Vagina (tissue), 2 donors: ENCODE measurements around the gene NEURL3. TPM values are rescaled to one million over a fixed set of nuclear protein-coding genes. Genes with fewer than 3 reads are reported as not detected.

Experiments used
- DNase-seq, 2 donors: peaks; one replicate each; pipeline ENCODE4 v3.0.0-alpha.2; 2017; ENCODE audit errors: extremely low spot score in 2 of 2
- H3K27ac ChIP-seq: fragments of 200-600 bp; sonication (generic); one replicate; pipeline ENCODE4 v1.5.1; 2019
- H3K27me3 ChIP-seq: fragments of 200-600 bp; sonication (generic); one replicate; pipeline ENCODE4 v1.5.1; 2019
- H3K36me3 ChIP-seq, 2 donors: fragments of 200-600 bp; sonication (generic); one replicate each; pipeline ENCODE4 v1.5.1; 2017 to 2019
- H3K4me1 ChIP-seq: fragments of 200-600 bp; sonication (generic); one replicate; pipeline ENCODE4 v1.5.1; 2019
- H3K4me3 ChIP-seq, 2 donors: fragments of 200-600 bp; sonication (generic); 1 replicate in 1 of 2; 2 replicates in 1 of 2; pipeline ENCODE4 v1.5.1; 2016 to 2019
- H3K9me3 ChIP-seq: fragments of 200-600 bp; sonication (generic); one replicate; pipeline ENCODE4 v1.5.1; 2019
- POLR2A ChIP-seq, 2 donors: fragments of 450-650 bp; IDR thresholded peaks; one replicate each; pipeline ENCODE4 v1.6.1; 2017; ENCODE audit warnings: antibody characterized with exemption in 2 of 2, mild to moderate bottlenecking in 2 of 2, moderate library complexity in 2 of 2
- POLR2AphosphoS5 ChIP-seq, 2 donors: sonication (generic); formaldehyde crosslinking; IDR thresholded peaks; one replicate each; pipeline ENCODE4 v1.9.0; 2017; ENCODE audit warnings: antibody characterized with exemption in 2 of 2, mild to moderate bottlenecking in 2 of 2, low read depth in 1 of 2; ENCODE audit not compliant: insufficient read depth in 1 of 2
- intact Hi-C: fragments of 100-400 bp; cut with DNase I; formaldehyde crosslinking; loops from one replicate; pipeline ENCODE4 v1.15.1; 2023
- total RNA-seq: library from RNA; depleted of rRNA; stranded (reverse); fragments of >200 nt; gene quantifications from one replicate; pipeline ENCODE4 v1.2.3, GENCODE V29; 2016
- TF ChIP-seq, protein P1 (sequence below), 3 experiments: fragments of 450-650 bp in 2 of 3; fragments of 200-600 bp in 1 of 3; sonication (generic) in 1 of 3; IDR thresholded peaks; one replicate each; pipeline ENCODE4 v1.5.1; 2017 to 2019; ENCODE audit warnings: antibody characterized with exemption in 3 of 3, mild to moderate bottlenecking in 2 of 3, moderate library complexity in 2 of 3

Gene NEURL3
- total RNA-seq, 1 donor from 2014 or later: 2.5 TPM

DNA sequence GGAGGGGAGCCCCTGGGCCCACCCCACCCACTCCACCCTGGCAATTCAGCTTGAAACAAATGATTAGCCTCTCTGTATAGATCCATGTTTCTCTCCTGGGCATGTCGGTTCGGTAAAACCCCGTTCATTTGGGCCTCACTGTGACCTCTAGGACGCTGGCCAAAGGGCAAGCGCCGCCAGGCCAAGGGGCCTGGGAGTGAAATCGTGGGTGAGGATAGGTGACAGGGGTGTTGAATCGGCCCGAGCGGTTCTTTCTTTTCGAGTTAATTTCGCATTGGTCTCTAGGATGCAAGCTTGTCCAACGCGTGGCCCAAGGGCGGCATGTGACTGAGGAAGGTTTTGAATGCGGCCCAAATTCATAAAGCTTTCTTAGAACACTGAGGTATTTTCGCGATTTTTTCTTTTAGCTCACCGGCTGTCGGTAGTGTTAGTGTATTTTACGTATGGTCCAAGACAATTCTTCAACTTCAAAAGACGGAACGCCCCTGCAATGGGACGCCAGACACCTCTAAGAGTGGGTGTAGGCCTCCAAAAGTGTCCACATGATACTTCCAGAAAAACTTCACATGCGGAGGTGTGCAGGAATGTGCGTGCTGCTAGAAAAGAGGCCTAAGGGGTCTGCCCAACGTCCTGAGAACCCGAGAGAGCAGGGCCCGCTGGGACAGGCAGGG, 21.6 kb upstream of the NEURL3 start:
- H3K27me3 ChIP-seq: no peaks in the 10 kb centered on the region
- H3K36me3 ChIP-seq: no peaks in the 10 kb centered on the region
- DNase-seq: no peak
- TF ChIP-seq POLR2AphosphoS5 (IDR thresholded peaks at IDR 0.05; ENCODE audit: insufficient read depth in 1 of 2, low read depth in 1 of 2): no peak
- TF ChIP-seq POLR2A (IDR thresholded peaks at IDR 0.05): no peak
- TF ChIP-seq, protein P1, sequence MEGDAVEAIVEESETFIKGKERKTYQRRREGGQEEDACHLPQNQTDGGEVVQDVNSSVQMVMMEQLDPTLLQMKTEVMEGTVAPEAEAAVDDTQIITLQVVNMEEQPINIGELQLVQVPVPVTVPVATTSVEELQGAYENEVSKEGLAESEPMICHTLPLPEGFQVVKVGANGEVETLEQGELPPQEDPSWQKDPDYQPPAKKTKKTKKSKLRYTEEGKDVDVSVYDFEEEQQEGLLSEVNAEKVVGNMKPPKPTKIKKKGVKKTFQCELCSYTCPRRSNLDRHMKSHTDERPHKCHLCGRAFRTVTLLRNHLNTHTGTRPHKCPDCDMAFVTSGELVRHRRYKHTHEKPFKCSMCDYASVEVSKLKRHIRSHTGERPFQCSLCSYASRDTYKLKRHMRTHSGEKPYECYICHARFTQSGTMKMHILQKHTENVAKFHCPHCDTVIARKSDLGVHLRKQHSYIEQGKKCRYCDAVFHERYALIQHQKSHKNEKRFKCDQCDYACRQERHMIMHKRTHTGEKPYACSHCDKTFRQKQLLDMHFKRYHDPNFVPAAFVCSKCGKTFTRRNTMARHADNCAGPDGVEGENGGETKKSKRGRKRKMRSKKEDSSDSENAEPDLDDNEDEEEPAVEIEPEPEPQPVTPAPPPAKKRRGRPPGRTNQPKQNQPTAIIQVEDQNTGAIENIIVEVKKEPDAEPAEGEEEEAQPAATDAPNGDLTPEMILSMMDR (IDR thresholded peaks at IDR 0.05): no peak
- peaks cover 65% of the 10 kb centered on the region for H3K4me1 ChIP-seq
- peak overlapping the region; percentile 98 for H3K27ac ChIP-seq
- intact Hi-C loops: no loop called here
- H3K9me3 ChIP-seq: no peaks in the 10 kb centered on the region
- peak overlapping the region; percentile 58 to 61 for H3K4me3 ChIP-seq

DNA sequence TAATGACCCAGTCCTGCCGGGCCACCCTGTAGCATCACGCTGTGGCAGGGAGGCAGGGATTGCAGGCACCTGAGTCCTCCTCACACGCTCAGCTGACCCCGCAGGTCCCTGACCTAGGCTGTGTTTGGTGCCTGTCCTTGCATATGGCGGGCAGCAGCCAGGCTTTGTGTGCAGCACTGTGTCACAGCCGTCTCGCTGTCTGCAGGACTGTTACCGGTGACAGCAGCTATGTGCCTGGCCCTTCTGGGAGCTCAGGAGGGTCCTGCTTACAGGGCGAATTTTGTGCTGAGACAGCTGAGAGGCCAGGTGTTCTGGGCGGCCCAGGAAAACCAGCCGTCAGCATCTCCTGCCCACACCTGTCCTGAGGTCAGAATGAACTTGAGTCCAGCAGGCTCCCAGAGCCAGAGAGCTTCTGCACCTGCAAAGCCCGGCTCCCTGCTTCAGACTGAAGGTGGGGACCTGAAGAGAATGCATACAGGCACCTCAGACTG, 21.0 kb upstream of the NEURL3 start:
- intact Hi-C loops: no loop called here
- H3K9me3 ChIP-seq: no peaks in the 10 kb centered on the region
- TF ChIP-seq, protein P1 (IDR thresholded peaks at IDR 0.05): no peak
- no peak for TF ChIP-seq POLR2AphosphoS5 (IDR thresholded peaks at IDR 0.05; ENCODE audit: insufficient read depth in 1 of 2, low read depth in 1 of 2)
- TF ChIP-seq POLR2A (IDR thresholded peaks at IDR 0.05): no peak
- no peaks in the 10 kb centered on the region for H3K27me3 ChIP-seq
- H3K36me3 ChIP-seq: no peaks in the 10 kb centered on the region
- peak overlapping the region; percentile 98 for H3K27ac ChIP-seq
- no peak overlapping the region for H3K4me3 ChIP-seq
- peaks cover 59% of the 10 kb centered on the region for H3K4me1 ChIP-seq
- no peak for DNase-seq

DNA sequence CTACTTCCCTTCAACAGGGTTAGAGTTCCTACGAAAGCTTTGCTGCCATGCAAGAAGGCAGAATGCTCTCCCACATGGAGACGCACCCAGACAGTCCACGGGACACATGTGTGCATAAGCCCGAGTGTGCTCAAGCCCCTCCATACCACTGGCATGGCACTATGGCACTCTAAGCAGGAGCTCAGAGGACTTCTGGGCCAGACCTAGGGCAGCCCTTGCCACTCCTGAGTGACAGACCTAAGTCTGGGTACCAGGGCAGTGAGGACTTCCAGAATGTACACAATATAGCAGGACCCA, 20.0 kb upstream of the NEURL3 start:
- intact Hi-C loops: no loop called here
- H3K36me3 ChIP-seq: no peaks in the 10 kb centered on the region
- H3K4me3 ChIP-seq: no peak overlapping the region
- no peaks in the 10 kb centered on the region for H3K27me3 ChIP-seq
- TF ChIP-seq POLR2A (IDR thresholded peaks at IDR 0.05) (no peak), POLR2AphosphoS5 (IDR thresholded peaks at IDR 0.05; ENCODE audit: insufficient read depth in 1 of 2, low read depth in 1 of 2) (no peak)
- TF ChIP-seq, protein P1 (IDR thresholded peaks at IDR 0.05): no peak
- no peak for DNase-seq
- peaks cover 49% of the 10 kb centered on the region for H3K4me1 ChIP-seq
- H3K9me3 ChIP-seq: no peaks in the 10 kb centered on the region
- H3K27ac ChIP-seq: no peak overlapping the region

DNA sequence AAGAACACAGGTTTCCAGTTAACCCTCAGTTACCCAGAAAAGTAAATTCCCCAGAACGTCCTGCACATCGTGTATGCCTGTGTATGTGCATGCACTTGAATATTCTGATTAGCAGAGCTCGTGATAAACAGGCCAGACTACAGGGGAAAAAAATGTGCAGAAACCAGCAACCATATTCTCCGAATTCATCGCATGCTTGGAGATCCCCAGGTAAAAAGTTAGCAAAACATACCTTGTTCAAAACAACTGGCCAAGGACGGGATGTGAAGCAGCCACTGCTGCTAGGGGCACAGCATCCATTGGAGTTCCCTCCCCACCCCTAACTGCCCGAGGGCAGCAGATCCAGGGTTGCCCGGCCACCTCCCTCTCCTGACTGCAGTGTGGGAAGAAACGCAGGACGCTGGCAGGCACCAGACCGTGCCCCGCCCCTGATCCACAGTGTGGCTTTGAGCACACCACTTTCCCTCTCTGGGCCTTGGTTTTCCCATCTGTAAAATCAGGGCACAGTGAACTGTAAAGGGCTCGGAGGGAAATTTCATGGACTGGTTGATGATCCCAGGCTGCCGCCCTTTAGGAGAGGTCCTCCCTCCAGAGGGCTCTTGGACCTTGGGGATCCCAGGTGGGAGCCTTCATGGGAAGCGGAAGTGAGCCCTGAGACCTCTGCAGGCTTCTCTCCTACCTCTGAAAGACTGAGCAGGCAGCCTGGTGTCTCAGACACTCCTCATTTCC, 19.5 kb upstream of the NEURL3 start:
- Histone ChIP-seq H3K36me3 (no peaks in the 10 kb centered on the region), H3K4me3 (no peak overlapping the region), H3K9me3 (no peaks in the 10 kb centered on the region), H3K27ac (no peak overlapping the region), H3K4me1 (peaks cover 44% of the 10 kb centered on the region), H3K27me3 (no peaks in the 10 kb centered on the region)
- TF ChIP-seq POLR2AphosphoS5 (IDR thresholded peaks at IDR 0.05; ENCODE audit: insufficient read depth in 1 of 2, low read depth in 1 of 2) (no peak), POLR2A (IDR thresholded peaks at IDR 0.05) (no peak)
- TF ChIP-seq, protein P1 (IDR thresholded peaks at IDR 0.05): no peak
- intact Hi-C loops: no loop called here
- DNase-seq: no peak
